GM12873 (cell line): ENCODE measurements around the gene GFRA1.

ENCODE experiments used
- CTCF ChIP-seq: IDR thresholded peaks from 2 replicates; pipeline ENCODE4 v1.5.1; 2012; ENCODE audit warnings: low read depth, mild to moderate bottlenecking, moderate library complexity, low read length, control low read depth; ENCODE audit not compliant: insufficient read depth; ENCODE audit errors: missing control alignments

The GFRA1 gene

GRCh38 chr10:116158036-116158435, 115.0 kb downstream of the GFRA1 start:
- no peak for TF ChIP-seq CTCF

GRCh38 chr10:116157485-116157884, 115.5 kb downstream of the GFRA1 start:
- no peak for TF ChIP-seq CTCF

DNA sequence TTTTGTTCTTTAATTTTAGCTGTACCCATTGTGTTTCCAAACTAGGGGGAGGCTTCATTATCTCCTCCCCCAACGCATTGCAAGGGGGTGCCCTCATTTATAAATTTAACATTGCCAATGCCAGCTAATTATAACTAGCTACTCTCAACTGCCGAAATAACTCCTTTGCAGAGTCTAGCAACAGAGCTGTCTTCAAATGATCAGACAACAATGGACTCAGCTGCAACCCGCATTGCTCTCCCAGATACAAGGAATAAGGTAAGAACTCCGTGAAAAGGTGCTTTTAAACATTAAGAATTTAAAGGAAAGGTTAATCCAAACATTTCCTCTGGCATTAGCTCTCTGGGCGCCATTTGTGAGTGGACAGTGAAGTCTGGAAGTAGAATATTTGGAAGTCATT, 116.2 kb downstream of the GFRA1 start:
- no peak for TF ChIP-seq CTCF

GRCh38 chr10:116155191-116155590, 117.8 kb downstream of the GFRA1 start:
- TF ChIP-seq CTCF: no peak

DNA sequence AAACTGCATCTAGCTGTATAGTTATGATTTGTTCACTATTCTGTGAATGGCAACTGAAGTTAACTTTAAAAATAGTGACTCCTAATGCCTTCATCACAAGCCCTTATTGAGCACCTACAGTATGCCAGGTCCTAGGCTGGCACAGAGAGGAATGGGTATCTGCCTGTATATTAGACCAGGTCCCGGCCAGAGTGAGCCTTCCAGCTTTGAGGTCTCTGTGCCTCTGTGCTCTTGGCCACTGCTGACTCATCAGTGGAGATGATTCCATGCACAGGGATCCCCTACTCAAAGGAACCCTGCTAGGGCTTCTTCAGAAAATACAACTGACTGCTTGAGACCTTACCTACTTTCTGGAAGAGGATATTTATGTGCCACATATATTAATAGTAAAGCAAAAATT, 118.4 kb downstream of the GFRA1 start:
- TF ChIP-seq CTCF: no peak

DNA sequence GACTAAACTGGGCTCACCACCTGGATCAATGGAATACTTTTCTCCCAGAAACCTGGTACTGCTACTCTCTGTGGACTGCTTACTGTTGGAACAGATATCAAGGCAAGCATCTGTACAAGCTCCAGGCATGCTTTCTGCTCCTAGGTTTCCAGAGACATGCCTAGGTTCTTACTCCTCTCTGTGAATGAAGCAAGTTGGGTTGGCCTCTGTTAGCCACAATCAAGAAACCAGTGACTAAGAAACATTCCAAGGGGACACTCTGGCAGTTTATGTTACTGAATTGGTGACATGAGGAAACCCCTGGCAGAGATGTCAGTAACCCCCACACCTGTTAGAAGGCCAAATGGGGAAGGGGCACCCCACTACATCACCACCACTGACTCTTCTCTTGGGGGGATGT, 121.9 kb downstream of the GFRA1 start:
- no peak for TF ChIP-seq CTCF

DNA sequence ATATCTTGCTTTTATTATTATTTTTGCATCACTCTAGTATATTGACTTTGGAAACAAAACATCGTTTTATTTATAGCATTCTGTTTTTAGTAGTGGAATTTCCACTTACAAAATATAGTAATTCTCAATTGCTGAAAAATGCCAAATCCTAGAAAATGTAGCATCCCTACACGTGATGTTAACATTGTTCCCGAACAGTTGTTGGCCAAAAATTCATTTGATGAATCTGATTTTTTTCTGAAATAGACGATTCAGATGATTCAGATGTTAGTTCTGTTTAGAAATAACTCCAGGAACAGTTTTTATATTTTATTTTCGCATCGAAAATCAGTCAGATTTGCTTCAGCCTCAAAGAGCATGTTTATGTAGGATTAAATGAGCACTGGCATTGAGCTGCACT, 122.4 kb downstream of the GFRA1 start:
- no peak for TF ChIP-seq CTCF

DNA sequence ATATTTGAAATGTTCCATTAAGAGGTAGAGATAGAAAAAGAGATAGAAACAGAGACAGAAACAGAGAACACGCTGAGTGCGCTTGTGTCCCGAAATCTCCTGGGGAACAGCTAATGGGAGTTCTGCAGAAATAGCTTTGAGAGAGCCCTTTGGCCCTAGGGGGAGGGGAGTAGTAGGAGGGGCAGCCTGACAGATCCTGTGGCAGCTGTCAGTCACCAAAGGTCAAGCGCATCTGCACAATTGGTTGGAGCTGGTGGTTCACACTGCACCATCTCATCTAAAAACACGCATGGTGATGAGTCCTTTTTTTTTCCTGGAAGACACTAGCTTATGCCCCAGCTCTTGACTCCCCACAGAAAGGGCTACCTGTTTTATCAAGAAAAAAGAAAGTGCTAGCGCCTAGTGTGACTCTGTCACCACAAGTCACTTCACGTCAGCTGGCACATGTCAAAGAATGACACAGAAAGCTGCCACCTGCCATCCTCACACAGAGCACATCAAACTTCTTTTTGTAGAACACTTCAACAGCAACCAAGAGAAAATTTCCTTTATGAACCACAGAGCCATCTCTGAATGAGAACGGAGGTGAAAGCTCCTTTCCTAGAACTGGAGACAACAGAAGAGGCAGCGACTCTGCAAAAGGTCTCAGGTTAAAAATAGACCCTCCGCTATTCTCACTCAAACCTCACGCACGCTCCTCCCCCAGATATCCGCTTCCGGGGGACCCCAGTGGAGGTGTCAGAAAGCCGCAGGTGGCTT, 125.7 kb downstream of the GFRA1 start:
- TF ChIP-seq CTCF: no peak
